ENCODE results near the gene ATP1B3.

Gene ATP1B3

DNA sequence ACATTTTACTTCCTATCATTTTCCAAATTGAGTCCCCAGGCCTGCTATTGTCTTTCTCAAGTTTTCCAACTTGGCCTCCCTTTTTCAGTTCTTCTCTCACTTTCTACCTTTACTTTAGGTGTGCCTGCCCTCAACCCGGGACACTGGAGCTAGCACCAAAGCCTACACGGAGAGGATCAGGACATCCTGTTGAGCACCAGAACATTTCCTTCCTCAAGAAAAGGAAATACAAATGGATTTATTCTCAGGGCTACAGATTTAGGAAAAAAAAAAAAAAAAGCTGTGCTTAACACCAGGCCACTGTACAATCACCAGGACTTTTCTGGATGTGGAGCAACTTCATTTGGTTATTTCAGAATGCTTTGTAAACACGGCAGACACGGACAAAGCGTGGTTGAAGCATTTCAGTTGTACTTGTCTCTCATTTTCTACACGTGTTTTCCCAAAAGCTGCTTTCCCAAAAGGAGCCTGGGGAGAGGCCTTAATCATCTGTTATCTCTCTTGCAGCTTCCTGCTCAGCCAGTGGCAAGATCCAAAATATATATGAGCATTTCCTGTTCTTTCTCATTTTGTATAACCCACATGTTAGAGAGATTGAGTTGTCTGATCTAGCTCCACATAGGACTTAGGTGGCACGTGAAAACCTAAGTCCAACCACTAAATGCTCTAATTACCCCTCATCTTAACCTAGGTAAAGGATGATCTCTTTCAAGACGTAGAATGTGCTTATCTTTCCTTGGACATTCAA is 15.5 kb upstream of the ATP1B3 start:
- TF ChIP-seq, protein P1, sequence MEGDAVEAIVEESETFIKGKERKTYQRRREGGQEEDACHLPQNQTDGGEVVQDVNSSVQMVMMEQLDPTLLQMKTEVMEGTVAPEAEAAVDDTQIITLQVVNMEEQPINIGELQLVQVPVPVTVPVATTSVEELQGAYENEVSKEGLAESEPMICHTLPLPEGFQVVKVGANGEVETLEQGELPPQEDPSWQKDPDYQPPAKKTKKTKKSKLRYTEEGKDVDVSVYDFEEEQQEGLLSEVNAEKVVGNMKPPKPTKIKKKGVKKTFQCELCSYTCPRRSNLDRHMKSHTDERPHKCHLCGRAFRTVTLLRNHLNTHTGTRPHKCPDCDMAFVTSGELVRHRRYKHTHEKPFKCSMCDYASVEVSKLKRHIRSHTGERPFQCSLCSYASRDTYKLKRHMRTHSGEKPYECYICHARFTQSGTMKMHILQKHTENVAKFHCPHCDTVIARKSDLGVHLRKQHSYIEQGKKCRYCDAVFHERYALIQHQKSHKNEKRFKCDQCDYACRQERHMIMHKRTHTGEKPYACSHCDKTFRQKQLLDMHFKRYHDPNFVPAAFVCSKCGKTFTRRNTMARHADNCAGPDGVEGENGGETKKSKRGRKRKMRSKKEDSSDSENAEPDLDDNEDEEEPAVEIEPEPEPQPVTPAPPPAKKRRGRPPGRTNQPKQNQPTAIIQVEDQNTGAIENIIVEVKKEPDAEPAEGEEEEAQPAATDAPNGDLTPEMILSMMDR (conservative IDR thresholded peaks at IDR 0.05) = no peak

GRCh38 chr3:141862279-141862816 is 14.1 kb upstream of the ATP1B3 start:
- H3K27ac ChIP-seq = no peak overlapping the region
- TF ChIP-seq, protein P1 (conservative IDR thresholded peaks at IDR 0.05) = no peak

More for the DNA sequence above, 15.5 kb upstream of the ATP1B3 start:
- peak overlapping the region; percentile 77 for H3K27ac ChIP-seq

- TF ChIP-seq, protein P1 (conservative IDR thresholded peaks at IDR 0.05) = no peak
- H3K27ac ChIP-seq = no peak overlapping the region
Observed at GRCh38 chr3:141863491-141863890, 13.0 kb upstream of the ATP1B3 start.

DNA sequence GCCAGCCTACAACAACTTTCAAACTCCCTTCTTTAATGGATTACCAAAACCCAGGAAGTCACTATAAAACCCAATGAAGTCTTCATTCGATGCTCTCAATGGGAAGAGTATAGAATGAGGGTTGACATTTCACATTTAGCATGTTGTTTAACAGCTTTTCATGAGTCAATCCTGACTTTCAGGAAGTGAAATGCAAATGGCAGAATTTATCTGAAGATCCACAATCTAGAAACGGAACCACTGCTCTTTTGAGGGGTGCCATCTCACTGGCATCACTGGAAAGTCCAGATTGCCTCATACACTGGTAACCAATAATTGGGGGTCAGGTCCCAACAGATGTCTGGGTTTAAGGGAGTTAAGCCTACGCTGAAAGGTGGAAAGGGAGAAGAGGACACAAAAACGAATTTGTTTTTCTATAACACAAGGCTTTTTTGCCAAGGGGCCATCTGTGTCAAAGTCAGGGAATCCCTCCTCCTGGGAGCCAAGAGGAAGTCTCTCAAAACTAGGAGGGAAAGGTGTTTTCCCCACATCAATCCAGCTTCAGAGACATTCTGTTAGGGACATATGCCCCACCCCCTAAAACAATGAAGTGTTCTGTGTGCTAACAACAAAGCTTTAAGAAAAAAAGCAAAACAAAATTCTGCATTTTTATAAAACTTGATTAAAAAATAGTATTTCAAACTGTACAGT is 12.0 kb upstream of the ATP1B3 start:
- TF ChIP-seq, protein P1 (conservative IDR thresholded peaks at IDR 0.05) = no peak

DNA sequence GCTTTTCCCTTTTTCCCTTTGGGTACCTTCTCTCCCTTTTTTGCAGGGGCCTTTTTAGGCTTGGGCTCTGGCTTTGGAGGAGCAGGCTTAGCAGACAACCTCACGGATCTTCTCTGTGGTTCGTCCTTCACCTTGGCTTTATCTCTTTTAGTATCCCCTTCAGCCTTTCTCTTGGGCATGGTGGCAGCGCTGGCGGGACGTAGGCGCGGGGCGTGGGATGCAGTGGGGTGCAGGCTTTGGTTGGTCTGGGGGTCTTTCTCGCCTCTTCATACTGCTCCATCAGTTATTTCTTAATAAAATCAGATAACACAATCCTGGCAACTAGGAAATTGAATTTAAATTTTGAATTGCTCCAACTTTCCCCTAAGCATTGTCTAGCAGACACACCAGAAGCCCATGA is 11.3 kb upstream of the ATP1B3 start:
- TF ChIP-seq, protein P1 (conservative IDR thresholded peaks at IDR 0.05) = no peak
- H3K27ac ChIP-seq = no peak overlapping the region

More for the DNA sequence above, 12.0 kb upstream of the ATP1B3 start:
- H3K27ac ChIP-seq = no peak overlapping the region

DNA sequence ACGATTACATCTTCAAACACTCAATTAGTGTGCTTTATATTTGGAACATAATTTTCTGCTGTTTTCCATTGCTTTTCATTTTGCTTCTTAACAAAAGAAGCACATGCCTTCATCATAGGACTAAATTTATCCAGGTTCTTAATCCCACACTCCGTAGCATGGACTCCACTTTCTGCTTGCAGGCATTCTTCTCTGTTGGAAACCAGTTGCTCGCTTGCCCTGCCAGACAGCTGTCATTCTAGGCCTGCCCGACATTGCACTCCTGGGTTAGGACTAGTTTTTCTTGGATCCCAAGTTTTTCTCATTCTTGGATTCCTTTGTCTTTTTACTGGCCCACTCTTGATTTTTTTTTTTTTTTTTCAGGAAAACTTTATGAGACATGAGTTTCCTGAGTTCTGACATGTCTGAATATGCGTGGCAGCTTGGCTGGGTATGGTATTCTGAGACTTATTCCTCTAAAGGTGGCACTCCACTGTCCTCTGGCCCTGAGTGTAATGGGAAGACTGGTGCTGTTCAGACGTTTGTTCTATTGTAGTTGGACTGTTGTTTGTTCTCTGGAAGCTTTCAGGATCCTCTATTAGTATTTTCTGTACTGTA is 6.3 kb upstream of the ATP1B3 start:
- TF ChIP-seq, protein P1 (conservative IDR thresholded peaks at IDR 0.05) = no peak
- H3K27ac ChIP-seq = peak overlapping the region; percentile 50

DNA sequence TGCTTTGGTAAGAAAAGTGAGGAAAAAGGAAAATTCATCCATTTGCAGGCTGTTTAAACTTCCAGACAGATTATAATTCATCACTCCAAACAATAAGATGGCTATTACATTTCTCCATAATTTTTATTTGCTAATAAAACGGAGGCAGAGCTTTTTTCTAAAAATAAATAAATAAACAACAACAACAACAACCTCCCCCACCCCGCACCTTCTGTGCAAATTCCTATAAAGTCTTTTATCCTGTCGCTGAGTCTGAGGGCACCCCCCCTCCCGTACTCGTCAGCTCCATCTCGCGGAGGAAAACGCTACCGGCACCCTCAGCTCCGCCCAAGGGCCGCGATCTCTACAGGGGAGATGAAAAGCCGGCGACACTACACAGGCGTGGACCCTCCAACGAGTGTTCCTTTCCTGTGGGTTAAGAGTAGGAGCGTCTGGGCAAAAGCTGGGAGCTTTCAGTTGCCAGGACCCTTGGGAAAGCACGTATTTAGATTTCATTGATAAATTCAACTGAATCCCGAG is 1.0 kb upstream of the ATP1B3 start:
- H3K27ac ChIP-seq = peak overlapping the region; percentile 90
- TF ChIP-seq, protein P1 (conservative IDR thresholded peaks at IDR 0.05) = peak; percentile 94
